Activated CD8-positive, alpha-beta memory T cell treated with anti-CD3 and anti-CD28 coated beads for 36 hours (primary cell): Measurements from ENCODE around the gene FHOD1. TPM values are rescaled to one million over a fixed set of nuclear protein-coding genes. Genes with fewer than 3 reads are reported as not detected.

ENCODE experiments used
- CTCF ChIA-PET: fragments of 350-600 bp; sonication (Branson Sonifier 250); formaldehyde crosslinking; loops from one replicate; lab custom pipeline; 2021; ENCODE audit warnings: antibody characterized with exemption; lab: Charles Lee
- POLR2A ChIA-PET: fragments of 350-600 bp; sonication (Branson Sonifier 250); formaldehyde crosslinking; loops from one replicate; lab custom pipeline; 2021; ENCODE audit warnings: antibody characterized with exemption; lab: Charles Lee
- total RNA-seq, 2 experiments: library from RNA; stranded (reverse); gene quantifications; one replicate each; pipeline ENCODE4 v1.2.3, GENCODE V29; 2021

Gene FHOD1
- 100 to 1,000 TPM; 113 to 118 TPM for total RNA-seq

- CTCF ChIA-PET = interaction anchor here (0.7 to 6.9 kb wide), 6 partner anchors 15 to 67 kb away, joined by 3 to 30 read pairs (median 6); partner anchors contain the start of gene TMEM208
These were observed at the start of gene FHOD1 for GRCh38 chr16:67247192-67248072. Gene FHOD1, minus strand, starts transcription at chr16:67247481. Its CDS starts 71 bp downstream, at chr16:67247410.

GRCh38 chr16:67296420-67296819 is 49.1 kb upstream of the FHOD1 start:
- CTCF ChIA-PET = no interaction called here
- POLR2A ChIA-PET = no interaction called here

More at GRCh38 chr16:67247192-67248072, at the start of gene FHOD1:
- POLR2A ChIA-PET = interaction anchor here (0.6 to 2.2 kb wide), 3 partner anchors 18 to 72 kb away, joined by 3 to 10 read pairs (median 5); partner anchors contain the start of gene TMEM208

GRCh38 chr16:67294938-67295361 is 47.7 kb upstream of the FHOD1 start:
- CTCF ChIA-PET = no interaction called here
- POLR2A ChIA-PET = interaction anchor here (0.5 kb wide), 1 partner anchor 24 kb away, joined by 3 read pairs; no protein-coding TSS in a partner anchor

- CTCF ChIA-PET = no interaction called here
- POLR2A ChIA-PET = interaction anchor here (0.5 kb wide), 1 partner anchor 24 kb away, joined by 3 read pairs; no protein-coding TSS in a partner anchor
These were observed 47.0 kb upstream of the FHOD1 start for GRCh38 chr16:67294171-67294757.

- ChIA-PET POLR2A (no interaction called here), CTCF (no interaction called here)
These were observed 44.2 kb upstream of the FHOD1 start for GRCh38 chr16:67291461-67291860.

GRCh38 chr16:67287960-67288359 is 40.7 kb upstream of the FHOD1 start:
- ChIA-PET POLR2A (no interaction called here), CTCF (no interaction called here)

DNA sequence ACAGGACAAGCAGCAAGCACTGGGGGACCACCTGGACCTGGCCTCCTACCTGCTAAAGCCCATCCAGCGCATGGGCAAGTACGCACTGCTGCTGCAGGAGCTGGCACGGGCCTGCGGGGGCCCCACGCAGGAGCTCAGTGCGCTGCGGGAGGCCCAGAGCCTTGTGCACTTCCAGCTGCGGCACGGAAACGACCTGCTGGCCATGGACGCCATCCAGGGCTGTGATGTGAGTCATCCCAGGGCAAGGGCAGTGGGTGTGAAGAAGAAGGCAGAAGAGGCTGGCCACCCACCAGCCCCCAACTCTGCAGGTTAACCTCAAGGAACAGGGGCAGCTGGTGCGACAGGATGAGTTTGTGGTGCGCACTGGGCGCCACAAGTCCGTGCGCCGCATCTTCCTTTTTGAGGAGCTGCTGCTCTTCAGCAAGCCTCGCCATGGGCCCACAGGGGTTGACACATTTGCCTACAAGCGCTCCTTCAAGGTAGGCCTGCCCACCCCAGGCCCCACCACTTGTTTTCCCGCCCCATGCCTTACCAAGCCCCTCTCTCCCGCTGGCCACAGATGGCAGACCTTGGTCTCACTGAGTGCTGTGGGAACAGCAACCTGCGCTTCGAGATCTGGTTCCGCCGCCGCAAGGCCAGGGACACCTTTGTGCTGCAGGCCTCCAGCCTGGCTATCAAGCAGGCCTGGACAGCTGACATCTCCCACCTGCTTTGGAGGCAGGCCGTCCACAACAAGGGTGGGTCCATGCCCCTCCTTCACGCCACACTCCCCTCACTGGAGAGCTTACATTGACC is 39.4 kb upstream of the FHOD1 start:
- POLR2A ChIA-PET = interaction anchor here (1.0 kb wide), 1 partner anchor 79 kb away, joined by 3 read pairs; no protein-coding TSS in a partner anchor
- CTCF ChIA-PET = no interaction called here

DNA sequence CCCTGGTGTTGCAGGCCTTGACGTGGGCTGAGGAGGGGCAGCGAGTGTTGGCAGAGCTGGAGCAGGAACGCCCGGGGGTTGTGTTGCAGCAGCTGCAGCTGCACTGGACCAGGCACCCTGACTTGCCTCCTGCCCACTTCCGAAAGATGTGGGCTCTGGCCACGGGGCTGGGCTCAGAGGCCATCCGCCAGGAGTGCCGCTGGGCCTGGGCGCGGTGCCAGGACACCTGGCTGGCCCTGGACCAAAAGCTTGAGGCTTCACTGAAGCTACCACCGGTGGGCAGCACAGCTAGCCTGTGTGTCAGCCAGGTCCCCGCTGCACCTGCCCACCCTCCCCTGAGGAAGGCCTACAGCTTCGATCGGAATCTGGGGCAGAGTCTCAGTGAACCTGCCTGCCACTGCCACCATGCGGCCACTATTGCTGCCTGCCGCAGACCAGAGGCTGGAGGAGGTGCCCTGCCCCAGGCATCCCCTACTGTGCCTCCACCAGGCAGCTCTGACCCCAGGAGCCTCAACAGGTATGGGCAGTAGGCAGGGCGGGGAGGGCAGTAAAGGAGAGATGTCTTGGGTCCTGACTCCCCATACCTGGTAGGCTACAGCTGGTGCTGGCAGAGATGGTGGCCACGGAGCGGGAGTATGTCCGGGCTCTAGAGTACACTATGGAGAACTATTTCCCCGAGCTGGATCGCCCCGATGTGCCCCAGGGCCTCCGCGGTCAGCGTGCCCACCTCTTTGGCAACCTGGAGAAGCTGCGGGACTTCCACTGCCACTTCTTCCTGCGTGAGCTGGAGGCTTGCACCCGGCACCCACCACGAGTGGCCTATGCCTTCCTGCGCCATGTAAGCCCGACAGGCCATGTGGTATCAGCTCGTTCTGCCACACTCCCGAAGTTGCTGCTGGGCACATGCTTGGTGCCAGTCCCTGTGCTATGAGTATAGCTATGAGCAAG is 37.7 kb upstream of the FHOD1 start:
- CTCF ChIA-PET = interaction anchor here (0.7 kb wide), 1 partner anchor 54 kb away, joined by 5 read pairs; no protein-coding TSS in a partner anchor
- POLR2A ChIA-PET = no interaction called here

DNA sequence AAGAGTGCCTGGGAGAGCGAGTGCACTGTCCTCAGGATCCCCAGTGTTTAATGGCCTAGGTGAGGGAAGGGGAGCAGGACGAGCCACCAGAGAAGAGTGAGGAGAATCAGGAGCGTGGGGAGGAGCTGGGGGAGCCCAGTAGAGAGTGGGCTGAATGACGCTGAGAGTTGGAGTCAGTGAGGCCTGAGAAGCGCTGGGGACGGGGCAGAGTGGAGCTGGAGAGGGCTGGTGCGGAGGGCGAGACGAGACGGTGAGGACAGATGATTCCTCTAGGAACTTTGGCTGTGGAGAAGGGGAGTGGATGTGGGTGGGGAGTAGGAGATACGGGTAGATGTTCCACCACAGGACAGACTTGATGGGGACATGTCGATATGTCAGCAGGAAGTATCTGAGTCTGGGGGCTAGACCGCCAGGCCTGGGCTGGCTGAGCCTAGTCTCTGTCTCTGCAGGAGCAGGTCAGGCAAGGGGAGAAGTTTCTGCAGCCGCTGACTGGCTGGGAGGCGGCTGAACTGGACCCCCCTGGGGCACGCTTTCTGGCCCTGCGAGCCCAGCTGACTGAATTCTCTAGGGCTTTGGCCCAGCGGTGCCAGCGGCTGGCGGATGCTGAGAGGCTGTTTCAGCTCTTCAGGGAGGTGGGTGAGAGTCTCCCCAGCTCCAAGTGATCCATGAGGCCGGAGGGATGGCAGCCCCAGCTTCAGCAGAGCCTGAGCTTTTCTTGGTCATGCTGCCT is 36.7 kb upstream of the FHOD1 start:
- ChIA-PET CTCF (interaction anchor here (0.7 kb wide), 1 partner anchor 55 kb away, joined by 5 read pairs; no protein-coding TSS in a partner anchor), POLR2A (no interaction called here)

GRCh38 chr16:67283039-67283825 is 36.0 kb upstream of the FHOD1 start:
- ChIA-PET CTCF (interaction anchor here (0.6 kb wide), 1 partner anchor 64 kb away, joined by 3 read pairs; no protein-coding TSS in a partner anchor), POLR2A (no interaction called here)

- ChIA-PET CTCF (interaction anchor here (0.5 to 1.1 kb wide), 3 partner anchors 22 to 759 kb away, joined by 3 to 5 read pairs (median 3); no protein-coding TSS in a partner anchor), POLR2A (no interaction called here)
These were observed 35.1 kb upstream of the FHOD1 start for GRCh38 chr16:67282447-67282805.

GRCh38 chr16:67281536-67282446 is 34.5 kb upstream of the FHOD1 start:
- ChIA-PET CTCF (interaction anchor here (0.5 to 1.7 kb wide), 6 partner anchors 9 to 760 kb away, joined by 3 to 5 read pairs (median 4); no protein-coding TSS in a partner anchor), POLR2A (no interaction called here)

DNA sequence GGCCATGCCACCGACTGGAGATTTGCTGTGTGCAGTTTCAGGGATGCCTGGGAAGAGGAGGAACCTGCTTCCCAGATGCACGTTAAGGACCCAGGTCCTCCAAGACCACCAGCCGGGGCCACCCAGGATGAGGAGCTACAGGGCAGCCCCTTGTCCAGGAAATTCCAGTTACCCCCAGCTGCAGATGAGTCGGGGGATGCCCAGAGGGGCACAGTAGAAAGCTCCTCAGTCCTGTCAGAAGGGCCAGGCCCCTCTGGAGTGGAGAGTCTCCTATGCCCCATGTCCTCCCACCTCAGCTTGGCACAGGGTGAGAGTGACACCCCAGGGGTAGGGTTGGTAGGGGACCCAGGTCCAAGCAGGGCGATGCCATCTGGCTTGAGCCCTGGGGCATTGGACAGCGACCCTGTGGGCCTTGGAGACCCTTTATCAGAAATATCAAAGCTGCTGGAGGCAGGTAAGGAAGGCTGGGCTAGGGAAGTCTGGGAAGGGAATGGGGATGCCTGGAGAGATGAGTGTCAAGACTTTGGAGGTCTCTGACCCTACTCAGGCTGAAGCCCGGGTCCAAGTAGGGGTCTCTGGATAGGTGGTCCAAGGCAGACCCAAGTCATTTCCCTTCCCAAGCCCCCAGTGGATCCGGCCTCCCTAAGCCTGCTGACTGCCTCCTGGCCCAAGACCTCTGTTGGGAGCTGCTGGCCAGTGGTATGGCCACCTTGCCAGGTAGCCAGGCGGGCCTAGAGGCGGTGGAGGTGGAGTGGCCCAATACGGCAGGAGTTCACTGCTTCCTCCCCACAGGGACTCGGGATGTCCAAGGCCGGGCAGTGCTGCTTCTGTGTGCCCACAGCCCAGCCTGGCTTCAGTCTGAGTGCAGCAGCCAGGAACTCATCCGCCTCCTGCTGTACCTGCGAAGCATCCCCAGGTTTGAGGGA is 33.1 kb upstream of the FHOD1 start:
- ChIA-PET POLR2A (no interaction called here), CTCF (interaction anchor here (0.9 to 1.7 kb wide), 7 partner anchors 9 to 202 kb away, joined by 3 to 5 read pairs (median 3); partner anchors contain the start of genes KCTD19 and LRRC36)
